Stimulated activated CD8-positive, alpha-beta memory T cell treated with anti-CD3 and anti-CD28 coated beads, Interleukin-15, amount 100 ng/mL, for 4 hours (primary cell): ENCODE data around the gene ABI1.
"Not testable (repeated sequence)": the region's sequence is repeated elsewhere in the genome, so short reads cannot be mapped to it uniquely, and the experiment has no call there.

Experiments
- DNase-seq, 2 donors: peaks; one replicate each; pipeline ENCODE4 v3.0.0-alpha.2; 2020; ENCODE audit warnings: low read depth in 2 of 2

ABI1 gene

DNA sequence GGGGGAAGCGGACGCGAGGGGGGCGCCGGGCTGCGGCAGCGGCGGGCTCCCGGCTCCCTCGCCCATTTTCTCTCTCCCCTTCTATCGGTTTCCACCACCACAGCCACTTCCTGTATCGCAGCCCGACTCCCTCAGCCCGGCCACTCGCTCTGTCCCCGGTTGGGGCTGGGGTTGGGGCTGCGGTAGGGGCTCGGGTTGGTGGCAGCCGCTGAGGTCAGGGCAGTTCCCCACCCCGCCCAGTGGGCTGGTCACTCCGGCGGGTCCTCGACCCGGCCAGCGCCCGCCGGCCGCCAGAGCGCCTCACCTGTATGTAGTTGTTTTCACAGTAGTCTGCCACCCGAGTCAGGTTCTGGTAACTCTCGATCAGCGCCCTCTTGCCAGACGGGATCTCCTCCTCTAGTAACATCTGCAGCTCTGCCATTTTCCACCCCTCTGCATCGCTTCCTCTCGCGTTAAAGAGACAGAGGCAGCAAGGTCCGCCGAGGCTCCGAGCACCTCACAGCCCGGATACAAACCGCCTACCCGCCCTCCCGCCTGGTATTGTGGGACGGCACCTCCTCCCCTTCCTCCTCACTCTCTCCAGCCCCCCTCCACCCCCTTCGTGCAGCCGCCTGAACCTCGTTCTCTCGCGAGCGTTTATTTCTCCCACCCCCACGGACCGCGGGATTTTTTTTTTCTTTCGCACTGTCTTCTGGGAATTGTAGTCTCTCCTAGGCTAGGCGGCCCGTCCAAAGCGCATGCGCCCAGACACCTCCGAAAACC, at the start of gene ABI1:
TSS of gene ABI1 (minus strand) at position 516 of the 762 bp plus-strand sequence. CDS start at position 421, 95 bp downstream.
- DNase-seq = peak; percentile 94 to 97

GRCh38 chr10:26909753-26910152, 49.0 kb upstream of the ABI1 start:
- DNase-seq = no peak

DNA sequence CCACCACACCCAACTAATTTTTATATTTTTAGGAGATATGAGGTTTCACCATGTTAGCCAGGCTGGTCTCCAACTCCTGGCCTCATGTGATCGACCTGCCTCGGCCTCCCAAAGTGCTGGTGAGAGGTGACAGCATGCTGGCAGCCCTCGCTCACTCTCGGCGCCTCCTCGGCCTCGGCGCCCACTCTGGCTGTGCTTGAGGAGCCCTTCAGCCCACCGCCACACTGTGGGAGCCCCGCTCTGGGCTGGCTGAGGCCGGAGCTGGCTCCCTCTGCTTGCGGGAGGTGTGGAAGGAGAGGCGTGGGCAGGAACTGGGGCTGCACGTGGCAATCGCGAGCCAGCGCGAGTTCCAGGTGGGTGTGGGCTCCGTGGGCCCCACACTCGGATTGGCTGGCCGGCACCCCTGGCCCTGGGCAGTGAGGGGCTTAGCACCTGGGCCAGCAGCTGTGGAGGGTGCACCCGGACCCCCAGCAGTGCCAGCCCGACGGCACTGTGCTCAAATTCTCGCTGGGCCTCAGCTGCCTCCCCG, 44.6 kb upstream of the ABI1 start:
- not testable (repeated sequence) for DNase-seq

DNA sequence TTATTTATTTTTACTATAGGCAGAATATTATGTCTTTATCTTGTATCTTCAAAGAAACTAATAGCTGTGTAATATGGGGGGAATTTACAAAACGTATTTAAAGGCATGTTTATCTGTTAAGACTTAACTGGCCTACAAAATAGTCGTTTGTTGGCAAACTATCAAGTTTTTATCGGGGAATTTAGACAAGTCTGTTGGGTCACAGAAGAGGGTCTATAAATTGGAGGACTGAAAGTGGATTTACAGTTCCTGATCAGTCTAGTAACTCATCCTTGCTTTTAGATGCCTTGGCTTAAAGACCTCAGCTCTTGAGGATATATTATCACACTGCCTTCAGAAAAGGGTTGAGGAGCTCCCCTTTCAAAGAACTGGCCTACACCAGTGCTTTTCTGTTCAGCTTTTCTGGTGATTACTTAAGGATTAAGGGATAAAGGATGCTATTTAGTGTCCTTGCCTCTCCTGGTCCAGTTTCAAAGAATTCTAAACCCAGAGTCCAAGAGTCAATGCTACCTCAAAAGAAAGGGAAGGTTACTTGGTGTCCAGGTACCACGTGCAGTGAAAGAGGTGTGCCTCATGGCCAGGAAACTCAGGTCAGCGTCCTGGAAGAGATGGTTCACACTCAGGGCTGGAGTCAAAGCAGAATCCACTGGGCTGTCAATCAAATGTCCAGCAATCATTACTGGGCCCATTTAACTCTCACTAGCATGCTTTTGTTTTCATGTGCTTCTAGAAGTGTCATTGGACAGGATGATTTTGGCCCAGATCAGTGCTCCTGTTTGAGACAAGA, 42.9 kb upstream of the ABI1 start:
- DNase-seq = no peak

DNA sequence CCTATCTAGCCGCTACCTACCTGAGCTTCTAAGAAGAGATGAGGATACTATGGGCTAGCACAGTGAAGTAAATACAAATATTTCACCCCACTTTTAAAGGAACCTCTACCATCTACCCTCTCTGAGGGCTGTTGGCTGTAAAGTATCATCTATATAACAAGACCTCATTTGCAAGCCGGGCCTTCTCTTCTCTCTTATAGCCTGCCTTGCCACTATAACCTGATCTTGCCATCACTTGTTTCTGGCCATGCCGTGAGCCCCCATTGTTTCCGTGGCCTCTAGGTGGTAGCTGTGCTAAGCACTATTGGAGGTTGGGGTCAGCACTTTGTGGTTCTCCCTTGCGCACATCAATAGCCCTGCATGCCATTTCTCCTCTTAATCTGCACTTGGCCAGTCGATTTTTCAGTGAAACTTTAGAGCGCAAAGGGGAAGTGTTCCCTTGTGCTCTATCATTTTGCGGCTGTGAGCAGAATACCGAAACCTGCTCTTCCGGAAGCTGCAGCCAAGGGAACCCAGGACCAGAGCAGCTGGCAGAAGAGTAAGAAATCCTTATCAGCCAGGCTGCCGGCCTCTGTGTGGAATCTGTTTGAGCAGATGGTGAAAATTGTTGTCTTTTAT, 31.7 kb upstream of the ABI1 start:
- DNase-seq = not testable (repeated sequence)

DNA sequence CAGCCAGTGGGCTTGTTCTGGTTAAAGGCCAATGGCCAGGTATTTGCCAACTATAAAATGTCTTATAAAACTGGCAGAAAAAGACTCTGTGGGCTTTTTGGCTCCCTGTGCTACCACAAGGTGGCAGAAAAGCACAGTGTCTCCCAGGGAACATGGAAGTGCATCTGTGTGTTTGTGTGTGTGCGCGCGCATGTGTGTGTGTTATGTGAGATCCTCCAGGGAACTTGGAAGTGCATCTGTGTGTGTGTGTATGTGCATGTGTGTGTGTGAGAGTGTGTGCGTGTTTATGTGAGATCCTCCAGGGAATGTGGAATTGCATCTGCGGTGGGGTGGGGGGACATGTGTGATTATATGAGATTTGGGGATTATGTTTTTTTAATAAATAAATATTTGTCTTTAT, 30.2 kb upstream of the ABI1 start:
- DNase-seq = no peak

- DNase-seq = no peak
Measured at GRCh38 chr10:26887611-26888215, 27.0 kb upstream of the ABI1 start.

DNA sequence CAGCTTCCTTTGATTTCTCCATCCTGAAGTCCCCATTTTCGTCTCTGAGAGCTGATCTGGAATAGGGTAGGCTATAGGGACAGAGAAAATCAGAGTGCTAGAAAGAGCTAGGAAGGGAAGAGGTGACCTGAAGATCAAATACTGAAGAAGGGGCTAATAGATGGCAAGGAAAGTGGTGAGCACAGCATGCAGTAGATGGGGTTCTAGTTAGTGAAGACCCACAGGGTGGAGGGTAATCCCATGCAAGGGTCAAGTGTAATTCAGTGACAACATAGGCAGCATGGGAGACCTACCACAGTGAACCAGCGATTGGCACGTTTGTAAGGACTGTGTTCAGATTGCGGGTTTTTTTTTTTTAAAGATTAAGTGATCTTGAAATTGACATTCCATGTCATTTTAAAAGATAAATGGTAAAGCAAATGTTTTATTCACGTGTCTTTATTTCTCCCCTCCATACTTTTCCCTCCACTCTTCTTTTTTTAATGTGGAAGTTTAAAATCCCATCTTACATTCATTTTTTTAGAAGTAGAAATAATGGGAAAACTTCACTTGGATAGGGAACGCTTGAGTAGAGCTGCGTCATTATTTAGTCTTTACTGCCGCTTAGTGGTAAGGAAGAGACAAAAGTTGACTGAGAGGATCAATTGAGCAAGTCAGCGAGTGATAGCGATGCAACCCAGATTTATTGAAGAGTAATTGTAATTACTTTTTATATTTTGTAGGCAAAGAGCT, 21.0 kb upstream of the ABI1 start:
- DNase-seq = no peak

GRCh38 chr10:26879744-26880143, 19.0 kb upstream of the ABI1 start:
- no peak for DNase-seq

DNA sequence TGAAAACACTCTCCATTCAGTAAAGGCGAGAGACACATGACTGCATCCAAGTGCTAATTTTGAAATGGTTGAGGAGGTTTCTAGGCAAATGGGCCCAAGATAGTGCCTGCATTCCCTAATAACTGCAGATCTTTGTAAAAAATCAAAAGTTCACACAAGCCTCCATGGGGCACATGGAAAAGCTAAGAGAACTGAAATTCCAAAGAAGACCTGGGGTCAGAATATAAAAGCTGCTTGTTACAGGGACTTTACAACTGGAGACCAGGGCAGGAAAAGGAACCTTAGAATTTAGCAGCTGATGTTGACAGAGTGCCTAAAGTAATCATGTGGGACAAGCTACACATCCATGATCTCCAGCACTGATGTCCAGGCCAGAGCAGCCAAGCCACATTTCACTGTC, 10.0 kb upstream of the ABI1 start:
- DNase-seq = no peak

DNA sequence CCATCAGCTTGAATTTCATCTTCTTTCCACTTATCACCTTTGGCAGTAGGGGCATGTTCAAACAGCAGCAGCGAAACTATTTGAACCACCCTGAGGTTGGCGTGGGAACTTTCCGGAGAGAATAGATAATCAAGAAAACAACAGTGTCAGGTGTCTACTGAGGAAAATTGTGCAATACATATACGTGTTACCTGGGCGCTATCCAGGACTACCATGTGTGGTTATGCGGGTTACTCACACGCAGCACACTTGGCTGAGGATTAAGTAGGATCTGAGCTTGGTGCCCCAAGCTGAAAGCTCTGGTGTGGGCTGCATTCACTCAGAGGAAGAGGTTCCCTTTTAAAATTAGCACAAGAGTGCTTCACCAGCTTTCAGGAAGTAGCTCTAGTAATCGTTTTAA, 8.8 kb upstream of the ABI1 start:
- DNase-seq = no peak

GRCh38 chr10:26863351-26864076, 2.8 kb upstream of the ABI1 start:
- DNase-seq = no peak

DNA sequence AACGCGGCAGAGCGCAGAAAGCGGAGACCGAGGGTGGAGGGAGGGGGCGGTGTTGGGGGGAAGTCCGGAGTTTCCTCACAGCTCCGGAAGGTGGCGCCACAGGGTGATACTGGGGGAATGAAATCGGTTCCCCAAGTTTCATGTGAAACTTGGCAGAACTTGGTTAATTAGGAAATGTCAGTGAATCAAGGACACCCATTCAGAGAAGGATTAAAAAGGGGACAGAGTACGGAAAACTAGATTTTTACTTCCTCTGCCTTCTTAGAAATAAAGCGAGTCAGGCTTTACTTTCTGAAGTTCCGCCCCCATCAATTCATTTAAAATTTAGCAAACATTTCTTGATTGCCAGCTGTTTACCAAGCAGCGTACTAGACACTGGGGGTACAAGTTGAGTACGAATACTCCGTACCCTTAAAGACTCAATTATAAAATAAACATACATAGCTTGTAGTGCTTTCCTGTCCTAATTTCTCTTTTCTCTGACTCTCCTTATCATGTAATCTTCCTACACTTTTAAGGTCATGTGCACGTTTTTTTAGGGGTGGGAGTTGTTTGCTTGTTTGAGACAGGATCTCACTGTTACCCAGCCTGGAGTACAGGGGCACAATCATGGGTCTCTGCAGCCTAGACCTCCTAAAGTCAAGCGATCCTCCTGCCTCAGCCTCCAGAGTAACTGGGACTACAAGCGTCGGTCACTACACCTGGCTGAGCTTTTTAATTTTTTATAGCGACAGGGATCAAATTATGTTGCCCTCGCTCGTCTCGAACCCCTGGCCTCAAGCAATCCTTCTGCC, 644 bp upstream of the ABI1 start:
- DNase-seq = no peak

GRCh38 chr10:26860102-26860442, 686 bp downstream of the ABI1 start:
- DNase-seq = peak; percentile 38 to 49

DNA sequence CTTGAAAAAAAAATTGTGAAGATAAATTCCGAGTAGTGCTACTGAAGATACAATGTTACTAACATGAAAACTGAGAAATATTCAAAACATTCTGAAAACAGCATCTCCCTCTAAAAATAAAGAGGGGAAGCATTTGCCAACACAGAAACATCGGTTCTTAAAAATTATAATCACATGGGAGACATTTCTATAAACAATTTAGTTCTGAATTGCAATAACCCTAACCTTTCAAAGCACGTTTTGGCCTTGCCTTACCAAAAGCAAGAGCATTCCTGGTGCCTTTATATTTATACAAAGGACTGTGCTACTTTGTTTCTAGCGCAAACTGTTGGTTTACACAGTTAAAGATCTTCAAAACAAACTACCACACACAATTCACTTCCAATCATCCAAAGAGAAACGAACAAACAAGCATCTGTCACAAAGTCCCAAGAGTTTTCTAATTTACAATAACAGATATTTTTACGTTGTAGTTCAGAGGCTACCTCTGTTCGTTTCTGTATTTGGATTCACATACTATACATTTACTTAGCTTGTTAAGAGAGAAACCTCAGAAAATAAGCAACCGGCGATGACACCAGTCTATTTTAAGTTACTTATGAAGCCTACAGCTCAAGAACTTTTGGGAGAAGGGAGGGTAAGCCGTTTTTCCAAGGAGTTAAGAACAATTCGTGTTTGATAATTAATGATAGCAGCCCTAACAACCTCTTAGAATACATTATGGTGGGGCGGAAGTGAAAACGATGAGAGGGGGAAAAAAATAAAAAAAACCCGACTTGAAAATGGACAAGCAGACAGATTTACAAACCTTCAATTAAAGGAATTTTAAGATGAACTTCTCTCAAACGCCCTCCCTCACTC, 1.3 kb downstream of the ABI1 start:
- DNase-seq = no peak

GRCh38 chr10:26858707-26859034, 2.1 kb downstream of the ABI1 start:
- DNase-seq = no peak

- DNase-seq = no peak
Measured at GRCh38 chr10:26857991-26858706, 2.6 kb downstream of the ABI1 start.

- DNase-seq = not testable (repeated sequence)
Measured at GRCh38 chr10:26857553-26857952, 3.2 kb downstream of the ABI1 start.
